ENCODE measurements around the gene HELZ2. TPM values are rescaled to one million over a fixed set of nuclear protein-coding genes. Genes with fewer than 3 reads are reported as not detected.

Gene HELZ2
- total and polyA plus RNA-seq, 9 donors = 1.8 to 19.6 (median 13.0) TPM

GRCh38 chr20:63537525-63538203 is 36.4 kb downstream of the HELZ2 start:
- H3K9me3 ChIP-seq = no peaks in the 10 kb centered on the region
- DNase-seq = peak; percentile 62 to 87 (median 80)
- no peak for TF ChIP-seq POLR2A (IDR thresholded peaks at IDR 0.05)
- TF ChIP-seq CTCF (IDR thresholded peaks at IDR 0.05) = peak; percentile 74 to 96 (median 93)
- H3K27ac ChIP-seq = no peak overlapping the region
- no peaks in the 10 kb centered on the region for H3K27me3 ChIP-seq
- H3K36me3 ChIP-seq = no peaks in the 10 kb centered on the region
- intact Hi-C loops (cut with DNase I) = loop anchor here (2.0 to 10.0 kb wide), 6 partner anchors 107 to 440 kb away; partner anchors contain the start of genes ABHD16B (in 2 of the 4) and SAMD10 (in 1 of the 4)
- 10 to 21% (median 16%) methylated on average over 29 to 34 of the region's 34 CpGs for WGBS, 3 donors
- H3K4me3 ChIP-seq = no peak overlapping the region
- peaks cover 2% of the 10 kb centered on the region for H3K4me1 ChIP-seq (ENCODE audit: insufficient read depth)

- WGBS, 3 donors = 73 to 82% (median 79%) methylated on average over 22 to 29 of the region's 29 CpGs
- no peaks in the 10 kb centered on the region for H3K27me3 ChIP-seq
- TF ChIP-seq POLR2A (IDR thresholded peaks at IDR 0.05) (no peak), EP300 (IDR thresholded peaks at IDR 0.05) (no peak), CTCF (IDR thresholded peaks at IDR 0.05) (no peak)
- H3K27ac ChIP-seq = no peak within 1 kb of the TSS
- H3K4me3 ChIP-seq = peak within 1 kb of the TSS; percentile 0
- intact Hi-C loops (cut with DNase I) = loop anchor here (5.0 to 10.0 kb wide), 5 partner anchors 108 to 440 kb away; partner anchors contain the start of genes ABHD16B (in 2 of the 4) and SAMD10 (in 1 of the 4)
- H3K9me3 ChIP-seq = no peaks in the 10 kb centered on the region
- H3K36me3 ChIP-seq = no peaks in the 10 kb centered on the region
- DNase-seq = peak in 1 of 5 donors; percentile 29
- peaks cover 2% of the 10 kb centered on the region for H3K4me1 ChIP-seq (ENCODE audit: insufficient read depth)
Observed at GRCh38 chr20:63536997-63537524, 37.0 kb downstream of the HELZ2 start, which contains the start of gene PTK6. TSS of gene PTK6 (minus strand) at chr20:63537376. CDS start at chr20:63537314, 62 bp downstream.

GRCh38 chr20:63536241-63536977 is 37.6 kb downstream of the HELZ2 start:
- Histone ChIP-seq H3K9me3 (no peaks in the 10 kb centered on the region), H3K36me3 (no peaks in the 10 kb centered on the region), H3K4me1 (ENCODE audit: insufficient read depth) (peaks cover 2% of the 10 kb centered on the region), H3K27me3 (no peaks in the 10 kb centered on the region), H3K27ac (no peak overlapping the region), H3K4me3 (peak overlapping the region; percentile 0)
- intact Hi-C loops (cut with DNase I) = loop anchor here (5.0 to 10.0 kb wide), 5 partner anchors 108 to 441 kb away; partner anchors contain the start of genes ABHD16B (in 2 of the 4) and SAMD10 (in 1 of the 4)
- 33 to 56% (median 47%) methylated on average over 32 to 35 of the region's 35 CpGs for WGBS, 3 donors
- DNase-seq = peak in 1 of 5 donors; percentile 26
- TF ChIP-seq CTCF (IDR thresholded peaks at IDR 0.05) = no peak
- no peak for TF ChIP-seq POLR2A (IDR thresholded peaks at IDR 0.05)
- no peak for TF ChIP-seq EP300 (IDR thresholded peaks at IDR 0.05)
